NCI-H526 treated with DMSO at 0.1 percent for 48 hours (cell line): Measurements from ENCODE around the gene TPRN.

Experiments used
- DNase-seq: peaks from one replicate; lab custom pipeline; 2025; lab: John Stamatoyannopoulos, UW

The TPRN gene

GRCh38 chr9:137225699-137226331 lies 25.3 kb upstream of the TPRN start:
- no peak for DNase-seq

- DNase-seq: no peak
Observed at GRCh38 chr9:137224830-137225694, 24.5 kb upstream of the TPRN start, which contains the start of gene CYSRT1. Gene CYSRT1, plus strand, starts transcription at chr9:137225174. Its CDS starts 448 bp downstream, at chr9:137225622.

GRCh38 chr9:137223078-137223970 lies 22.8 kb upstream of the TPRN start:
- peak; percentile 82 for DNase-seq

- DNase-seq: no peak
Observed at GRCh38 chr9:137222190-137223077, 21.9 kb upstream of the TPRN start, which contains the start of gene RNF208. Gene RNF208, minus strand, starts transcription at chr9:137222240. Its CDS starts 1,028 bp downstream, at chr9:137221212.

- DNase-seq: no peak
Observed at GRCh38 chr9:137221506-137222111, 21.1 kb upstream of the TPRN start.

GRCh38 chr9:137221095-137221505 lies 20.6 kb upstream of the TPRN start:
- no peak for DNase-seq

- no peak for DNase-seq
Observed at GRCh38 chr9:137220317-137221094, 20.0 kb upstream of the TPRN start.

GRCh38 chr9:137219757-137220316 lies 19.3 kb upstream of the TPRN start:
- no peak for DNase-seq

GRCh38 chr9:137218754-137219271 lies 18.3 kb upstream of the TPRN start:
- no peak for DNase-seq

- DNase-seq: no peak
Observed at GRCh38 chr9:137218212-137218753, 17.7 kb upstream of the TPRN start.

- no peak for DNase-seq
Observed at GRCh38 chr9:137217276-137218211, 17.0 kb upstream of the TPRN start.

GRCh38 chr9:137216188-137216965 lies 15.8 kb upstream of the TPRN start:
- DNase-seq: no peak

- no peak for DNase-seq
Observed at GRCh38 chr9:137215196-137215986, 14.8 kb upstream of the TPRN start.

GRCh38 chr9:137214620-137215019 lies 14.1 kb upstream of the TPRN start:
- DNase-seq: no peak

GRCh38 chr9:137213160-137214060 lies 12.9 kb upstream of the TPRN start:
- DNase-seq: no peak
